Body of pancreas (tissue), 4 donors: ENCODE results near the gene NR1I2.

ENCODE experiments used
- CTCF ChIP-seq, 7 experiments: fragments of 450-650 bp in 4 of 7; fragments of 200-600 bp in 3 of 7; sonication (generic) in 3 of 7; IDR thresholded peaks; one replicate each; pipeline ENCODE4 v1.5.1; 2016 to 2019; ENCODE audit warnings: antibody characterized with exemption in 7 of 7
- POLR2A ChIP-seq, 3 donors: fragments of 450-650 bp; IDR thresholded peaks; one replicate each; pipeline ENCODE4 v1.6.1; 2016; ENCODE audit warnings: antibody characterized with exemption in 3 of 3, mild to moderate bottlenecking in 2 of 3

GRCh38 chr3:119783883-119784282, 2.0 kb downstream of the NR1I2 start:
- no peak for TF ChIP-seq CTCF (IDR thresholded peaks at IDR 0.05)
- TF ChIP-seq POLR2A (IDR thresholded peaks at IDR 0.05), result no peak
